GM12878 (cell line): ENCODE measurements around the gene HS3ST6. TPM values are rescaled to one million over a fixed set of nuclear protein-coding genes. Genes with fewer than 3 reads are reported as not detected.
A peak's percentile ranks its signal among the peaks of the same experiment; 100 is the strongest.

ENCODE experiments used
- BHLHE40 ChIP-seq, 2 experiments: fragments of 450-650 bp in 1 of 2; IDR thresholded peaks; 2 replicates each; pipeline ENCODE4 v1.6.1; 2011 to 2017; ENCODE audit warnings: low read depth in 2 of 2, borderline replicate concordance in 1 of 2, improper control_type of control experiment in 1 of 2, low read length in 1 of 2, mild to moderate bottlenecking in 1 of 2
- CBX5 ChIP-seq: sonication (generic); IDR thresholded peaks from 2 replicates; pipeline ENCODE4 v1.6.1; 2016; ENCODE audit warnings: low read depth, moderate library complexity, mild to moderate bottlenecking, inconsistent platforms
- CHD2 ChIP-seq: IDR thresholded peaks from 2 replicates; pipeline ENCODE4 v1.6.1; 2011; ENCODE audit warnings: low read depth, low read length, improper control_type of control experiment, borderline replicate concordance
- EP300 ChIP-seq, 2 experiments: fragments of 150-350 bp in 1 of 2; IDR thresholded peaks; 2 replicates each; pipeline ENCODE4 v1.6.1; 2011 to 2012; ENCODE audit warnings: low read depth in 2 of 2, low read length in 2 of 2, borderline replicate concordance in 1 of 2, improper control_type of control experiment in 1 of 2, inconsistent platforms in 1 of 2; ENCODE audit not compliant: control insufficient read depth in 1 of 2
- ESRRA ChIP-seq: IDR thresholded peaks from 2 replicates; pipeline ENCODE4 v1.6.1; 2012; ENCODE audit warnings: mild to moderate bottlenecking, low read length, improper control_type of control experiment
- GABPA ChIP-seq: IDR thresholded peaks from 2 replicates; pipeline ENCODE4 v1.6.1; 2014; ENCODE audit warnings: antibody characterized with exemption, low read depth, mild to moderate bottlenecking, inconsistent platforms
- MYC ChIP-seq: IDR thresholded peaks from 2 replicates; pipeline ENCODE4 v1.6.1; 2011; ENCODE audit warnings: mild to moderate bottlenecking, low read length, moderate library complexity, inconsistent platforms; ENCODE audit not compliant: insufficient read depth, insufficient replicate concordance, insufficient read length, severe bottlenecking
- NFIC ChIP-seq: IDR thresholded peaks from 2 replicates; pipeline ENCODE4 v1.6.1; 2012; ENCODE audit warnings: low read depth, mild to moderate bottlenecking, inconsistent platforms, low read length, moderate library complexity
- NFXL1 ChIP-seq: fragments of 450-650 bp; IDR thresholded peaks from 2 replicates; pipeline ENCODE4 v1.6.1; 2017; ENCODE audit warnings: antibody characterized with exemption, mild to moderate bottlenecking, borderline replicate concordance
- PAX8 ChIP-seq: fragments of 450-650 bp; IDR thresholded peaks from 2 replicates; pipeline ENCODE4 v1.6.1; 2017; ENCODE audit warnings: mild to moderate bottlenecking, moderate library complexity
- PML ChIP-seq: IDR thresholded peaks from 2 replicates; pipeline ENCODE4 v1.6.1; 2012; ENCODE audit warnings: low read length, inconsistent platforms
- RAD21 ChIP-seq: IDR thresholded peaks from 2 replicates; pipeline ENCODE4 v1.6.1; 2011; ENCODE audit warnings: mild to moderate bottlenecking, low read depth, low read length, moderate library complexity; ENCODE audit not compliant: insufficient read depth
- RFX5 ChIP-seq: IDR thresholded peaks from 2 replicates; pipeline ENCODE4 v1.6.1; 2011; ENCODE audit warnings: low read depth, low read length, improper control_type of control experiment
- SIN3A ChIP-seq: IDR thresholded peaks from 2 replicates; pipeline ENCODE4 v1.6.1; 2012; ENCODE audit warnings: low read depth, low read length, improper control_type of control experiment
- SMC3 ChIP-seq: IDR thresholded peaks from 2 replicates; pipeline ENCODE4 v1.6.1; 2011; ENCODE audit warnings: low read length, improper control_type of control experiment, borderline replicate concordance
- STAT3 ChIP-seq: IDR thresholded peaks from 2 replicates; pipeline ENCODE4 v1.6.1; 2011; ENCODE audit warnings: low read depth, low read length, improper control_type of control experiment
- ZNF274 ChIP-seq: IDR thresholded peaks from one replicate; pipeline ENCODE4 v1.8.0; 2011; ENCODE audit not compliant: insufficient read length, insufficient read depth
- polyA plus RNA-seq, 11 experiments: library from polyadenylated mRNA; depleted of rRNA in 4 of 11; unstranded in 6 of 11; stranded (reverse) in 5 of 11; fragments of >200 nt; fragmentation: Nextera tagmentation in 4 of 11; fragmentation: Illumina TruSeq in 1 of 11; extraction: Ambion mirVana in 4 of 11; extraction: Trizol in 1 of 11; gene quantifications; 1 replicate in 1 of 11; 2 replicates in 10 of 11; pipeline versions ENCODE4 v1.2.1 to v1.2.3, GENCODE V29; 2011 to 2016; ENCODE audit warnings: inconsistent platforms in 2 of 11, missing spikeins in 2 of 11, low read depth in 1 of 11
- total RNA-seq, 4 experiments: library from RNA; depleted of rRNA in 3 of 4; stranded (reverse); fragments of >200 nt in 3 of 4; fragmentation: Illumina TruSeq in 1 of 4; extraction: Trizol in 1 of 4; gene quantifications; 2 replicates each; pipeline versions ENCODE4 v1.2.1 to v1.2.3, GENCODE V29; 2013 to 2021
- TF ChIP-seq, protein P1 (sequence below): fragments of 450-650 bp; formaldehyde crosslinking; IDR thresholded peaks from 2 replicates; pipeline ENCODE4 v1.4.0; 2020; ENCODE audit warnings: mild to moderate bottlenecking, moderate library complexity
- TF ChIP-seq, protein P2 (sequence below): IDR thresholded peaks from 2 replicates; pipeline ENCODE4 v1.6.1; 2011; ENCODE audit warnings: low read depth, low read length, improper control_type of control experiment, borderline replicate concordance
- TF ChIP-seq, protein P3 (sequence below): fragments of 150-350 bp; IDR thresholded peaks from 2 replicates; pipeline ENCODE4 v1.6.1; 2014; ENCODE audit warnings: mild to moderate bottlenecking, low read depth, low read length

HS3ST6 gene
- total and polyA plus RNA-seq, 10 of the 15 experiments (the other 5 are each of a cell fraction or from before 2014, with no cell fraction given) = not detected

- TF ChIP-seq, protein P1, sequence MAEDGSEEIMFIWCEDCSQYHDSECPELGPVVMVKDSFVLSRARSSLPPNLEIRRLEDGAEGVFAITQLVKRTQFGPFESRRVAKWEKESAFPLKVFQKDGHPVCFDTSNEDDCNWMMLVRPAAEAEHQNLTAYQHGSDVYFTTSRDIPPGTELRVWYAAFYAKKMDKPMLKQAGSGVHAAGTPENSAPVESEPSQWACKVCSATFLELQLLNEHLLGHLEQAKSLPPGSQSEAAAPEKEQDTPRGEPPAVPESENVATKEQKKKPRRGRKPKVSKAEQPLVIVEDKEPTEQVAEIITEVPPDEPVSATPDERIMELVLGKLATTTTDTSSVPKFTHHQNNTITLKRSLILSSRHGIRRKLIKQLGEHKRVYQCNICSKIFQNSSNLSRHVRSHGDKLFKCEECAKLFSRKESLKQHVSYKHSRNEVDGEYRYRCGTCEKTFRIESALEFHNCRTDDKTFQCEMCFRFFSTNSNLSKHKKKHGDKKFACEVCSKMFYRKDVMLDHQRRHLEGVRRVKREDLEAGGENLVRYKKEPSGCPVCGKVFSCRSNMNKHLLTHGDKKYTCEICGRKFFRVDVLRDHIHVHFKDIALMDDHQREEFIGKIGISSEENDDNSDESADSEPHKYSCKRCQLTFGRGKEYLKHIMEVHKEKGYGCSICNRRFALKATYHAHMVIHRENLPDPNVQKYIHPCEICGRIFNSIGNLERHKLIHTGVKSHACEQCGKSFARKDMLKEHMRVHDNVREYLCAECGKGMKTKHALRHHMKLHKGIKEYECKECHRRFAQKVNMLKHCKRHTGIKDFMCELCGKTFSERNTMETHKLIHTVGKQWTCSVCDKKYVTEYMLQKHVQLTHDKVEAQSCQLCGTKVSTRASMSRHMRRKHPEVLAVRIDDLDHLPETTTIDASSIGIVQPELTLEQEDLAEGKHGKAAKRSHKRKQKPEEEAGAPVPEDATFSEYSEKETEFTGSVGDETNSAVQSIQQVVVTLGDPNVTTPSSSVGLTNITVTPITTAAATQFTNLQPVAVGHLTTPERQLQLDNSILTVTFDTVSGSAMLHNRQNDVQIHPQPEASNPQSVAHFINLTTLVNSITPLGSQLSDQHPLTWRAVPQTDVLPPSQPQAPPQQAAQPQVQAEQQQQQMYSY = no peak
- peak; percentile 89 for TF ChIP-seq SMC3
- TF ChIP-seq BHLHE40 (IDR thresholded peaks at IDR 0.05; ENCODE audit: borderline replicate concordance in 1 of 2, low read depth in 2 of 2, low read length in 1 of 2) = peak; percentile 60 to 91; a peak in 3 of 4 replicates
- no peak for TF ChIP-seq NFXL1
- TF ChIP-seq STAT3 = no peak
- no peak for TF ChIP-seq PML
- no peak for TF ChIP-seq SIN3A
- TF ChIP-seq, protein P2, sequence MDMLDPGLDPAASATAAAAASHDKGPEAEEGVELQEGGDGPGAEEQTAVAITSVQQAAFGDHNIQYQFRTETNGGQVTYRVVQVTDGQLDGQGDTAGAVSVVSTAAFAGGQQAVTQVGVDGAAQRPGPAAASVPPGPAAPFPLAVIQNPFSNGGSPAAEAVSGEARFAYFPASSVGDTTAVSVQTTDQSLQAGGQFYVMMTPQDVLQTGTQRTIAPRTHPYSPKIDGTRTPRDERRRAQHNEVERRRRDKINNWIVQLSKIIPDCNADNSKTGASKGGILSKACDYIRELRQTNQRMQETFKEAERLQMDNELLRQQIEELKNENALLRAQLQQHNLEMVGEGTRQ = no peak
- TF ChIP-seq, protein P3, sequence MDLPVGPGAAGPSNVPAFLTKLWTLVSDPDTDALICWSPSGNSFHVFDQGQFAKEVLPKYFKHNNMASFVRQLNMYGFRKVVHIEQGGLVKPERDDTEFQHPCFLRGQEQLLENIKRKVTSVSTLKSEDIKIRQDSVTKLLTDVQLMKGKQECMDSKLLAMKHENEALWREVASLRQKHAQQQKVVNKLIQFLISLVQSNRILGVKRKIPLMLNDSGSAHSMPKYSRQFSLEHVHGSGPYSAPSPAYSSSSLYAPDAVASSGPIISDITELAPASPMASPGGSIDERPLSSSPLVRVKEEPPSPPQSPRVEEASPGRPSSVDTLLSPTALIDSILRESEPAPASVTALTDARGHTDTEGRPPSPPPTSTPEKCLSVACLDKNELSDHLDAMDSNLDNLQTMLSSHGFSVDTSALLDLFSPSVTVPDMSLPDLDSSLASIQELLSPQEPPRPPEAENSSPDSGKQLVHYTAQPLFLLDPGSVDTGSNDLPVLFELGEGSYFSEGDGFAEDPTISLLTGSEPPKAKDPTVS = no peak
- no peak for TF ChIP-seq GABPA
- no peak for TF ChIP-seq RFX5
- peak; percentile 67 for TF ChIP-seq RAD21
- TF ChIP-seq NFIC = no peak
- TF ChIP-seq MYC = no peak
- TF ChIP-seq ZNF274 = no peak
- no peak for TF ChIP-seq CHD2
- TF ChIP-seq EP300 (IDR thresholded peaks at IDR 0.05; ENCODE audit: borderline replicate concordance in 1 of 2, control insufficient read depth in 1 of 2, low read depth in 2 of 2, low read length in 2 of 2) = no peak
- no peak for TF ChIP-seq PAX8
- TF ChIP-seq ESRRA = no peak
- no peak for TF ChIP-seq CBX5
Observed at GRCh38 chr16:1929578-1930337, 11.5 kb upstream of the HS3ST6 start (continued).
